Measurements from ENCODE around the gene RAB26. TPM values are rescaled to one million over a fixed set of nuclear protein-coding genes. Genes with fewer than 3 reads are reported as not detected.

RAB26 gene
- polyA plus RNA-seq, 5 donors: 1.0 to 1.8 (median 1.5) TPM

DNA sequence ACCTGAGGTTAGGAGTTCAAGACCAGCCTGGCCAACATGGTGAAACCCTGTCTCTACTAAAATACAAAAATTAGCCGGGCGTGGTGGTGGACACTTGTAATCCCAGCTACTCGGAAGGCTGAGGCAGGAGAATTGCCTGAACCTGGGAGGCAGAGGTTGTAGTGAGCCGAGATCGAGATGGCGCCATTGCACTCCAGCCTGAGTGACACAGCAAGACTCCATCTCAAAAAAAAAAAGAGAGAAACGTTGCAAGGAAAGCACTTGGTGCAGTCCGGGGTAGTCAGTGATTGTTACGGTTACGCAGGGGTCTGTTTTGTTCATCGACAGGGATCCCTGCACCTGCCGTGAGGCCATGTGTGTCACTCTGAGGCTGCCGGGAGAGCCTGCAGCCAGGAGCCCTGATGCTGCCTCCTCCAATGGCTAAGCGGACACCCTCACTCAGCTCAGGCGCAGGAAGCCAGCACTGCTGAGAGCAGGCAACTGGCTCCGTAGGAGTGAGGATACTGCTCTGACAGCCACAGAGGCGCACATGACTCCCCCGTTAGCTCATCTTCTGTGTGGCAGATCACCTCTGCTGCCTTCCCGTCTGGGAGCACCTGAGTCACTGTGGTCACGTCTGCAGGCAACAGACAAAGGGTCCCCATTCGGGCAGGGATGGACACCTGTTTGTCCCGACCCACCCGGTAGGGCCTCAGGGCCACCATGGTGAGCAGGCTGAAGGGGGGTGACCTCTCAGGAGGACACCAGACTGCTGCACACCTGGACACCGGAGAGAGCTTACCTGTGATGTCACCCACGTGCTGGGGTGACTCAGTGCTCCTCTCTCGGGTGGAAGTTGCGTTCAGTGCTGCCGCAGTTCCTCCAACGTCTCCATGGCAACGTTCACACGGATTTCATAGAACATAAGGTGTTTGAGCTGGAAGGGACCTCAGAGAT is 5.2 kb upstream of the RAB26 start:
- DNase-seq: no peak

DNA sequence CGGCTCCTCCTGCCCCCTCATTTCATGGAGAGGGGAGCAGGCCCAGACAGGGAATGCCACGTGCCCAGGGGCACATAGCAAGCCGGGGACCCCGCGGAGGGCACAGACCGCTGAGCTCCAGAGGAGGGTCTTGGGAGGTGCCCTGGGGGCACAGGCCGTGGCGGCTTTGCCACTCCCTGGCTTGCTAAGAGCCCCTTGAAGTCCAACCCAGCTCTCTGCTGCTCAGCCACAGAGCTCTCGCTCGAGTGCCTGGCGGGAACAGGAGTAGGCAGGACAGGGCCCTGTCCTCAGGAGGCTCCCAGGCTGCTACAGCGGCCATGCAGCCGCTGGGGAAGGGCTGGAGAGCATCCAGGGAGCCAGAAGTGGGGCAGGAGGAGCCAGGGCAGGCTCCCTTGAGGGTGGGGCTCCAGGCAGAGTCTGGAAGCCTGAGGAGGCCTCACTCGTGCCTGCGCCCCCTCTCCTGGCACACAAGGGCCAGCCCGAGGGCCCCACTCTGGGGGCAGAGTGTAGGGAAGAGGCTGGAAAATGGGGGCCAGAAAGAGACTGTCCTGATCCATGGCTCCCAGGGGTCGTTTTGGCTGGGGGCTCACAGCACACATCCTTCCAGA is 4.4 kb upstream of the RAB26 start:
- DNase-seq: no peak

DNA sequence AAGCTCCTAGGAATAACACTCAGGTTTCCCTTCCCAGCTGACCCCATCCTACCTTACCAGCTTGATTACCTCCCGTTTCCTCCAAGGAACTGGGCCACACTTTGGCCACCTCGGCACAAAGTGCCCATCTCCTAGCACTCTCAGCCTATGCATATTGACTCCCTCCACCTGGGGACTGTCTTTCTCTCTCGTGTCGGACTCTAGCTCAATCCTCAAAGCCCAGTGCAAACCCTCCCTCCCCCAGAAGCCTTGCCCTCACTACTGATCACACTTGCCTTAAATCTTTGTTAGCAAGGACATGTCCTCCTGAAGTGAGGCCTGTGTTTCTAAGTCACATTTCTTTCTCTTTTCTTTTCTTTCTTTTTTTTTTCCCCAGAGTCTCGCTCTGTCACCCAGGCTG is 2.6 kb upstream of the RAB26 start:
- no peak for DNase-seq

DNA sequence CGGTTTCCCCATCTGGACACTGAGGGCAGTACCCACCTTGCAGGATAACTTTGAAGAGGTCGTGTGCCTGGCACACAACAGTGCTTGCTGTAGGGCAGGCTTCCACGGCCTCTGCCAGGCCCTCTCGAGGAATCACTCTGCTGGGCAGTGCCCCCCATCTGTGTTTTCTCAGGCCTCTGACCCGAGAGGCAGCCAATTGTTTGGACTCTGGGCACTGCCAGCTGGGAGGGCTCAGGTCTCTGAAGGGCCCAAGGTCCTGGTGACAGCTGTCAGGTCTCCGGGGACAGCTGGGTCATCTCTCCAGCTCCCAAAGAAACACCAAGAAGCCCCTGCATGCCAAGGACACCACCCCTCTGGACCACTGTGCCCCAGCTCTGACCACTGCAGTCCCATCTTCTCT is 1.0 kb upstream of the RAB26 start:
- DNase-seq: no peak

DNA sequence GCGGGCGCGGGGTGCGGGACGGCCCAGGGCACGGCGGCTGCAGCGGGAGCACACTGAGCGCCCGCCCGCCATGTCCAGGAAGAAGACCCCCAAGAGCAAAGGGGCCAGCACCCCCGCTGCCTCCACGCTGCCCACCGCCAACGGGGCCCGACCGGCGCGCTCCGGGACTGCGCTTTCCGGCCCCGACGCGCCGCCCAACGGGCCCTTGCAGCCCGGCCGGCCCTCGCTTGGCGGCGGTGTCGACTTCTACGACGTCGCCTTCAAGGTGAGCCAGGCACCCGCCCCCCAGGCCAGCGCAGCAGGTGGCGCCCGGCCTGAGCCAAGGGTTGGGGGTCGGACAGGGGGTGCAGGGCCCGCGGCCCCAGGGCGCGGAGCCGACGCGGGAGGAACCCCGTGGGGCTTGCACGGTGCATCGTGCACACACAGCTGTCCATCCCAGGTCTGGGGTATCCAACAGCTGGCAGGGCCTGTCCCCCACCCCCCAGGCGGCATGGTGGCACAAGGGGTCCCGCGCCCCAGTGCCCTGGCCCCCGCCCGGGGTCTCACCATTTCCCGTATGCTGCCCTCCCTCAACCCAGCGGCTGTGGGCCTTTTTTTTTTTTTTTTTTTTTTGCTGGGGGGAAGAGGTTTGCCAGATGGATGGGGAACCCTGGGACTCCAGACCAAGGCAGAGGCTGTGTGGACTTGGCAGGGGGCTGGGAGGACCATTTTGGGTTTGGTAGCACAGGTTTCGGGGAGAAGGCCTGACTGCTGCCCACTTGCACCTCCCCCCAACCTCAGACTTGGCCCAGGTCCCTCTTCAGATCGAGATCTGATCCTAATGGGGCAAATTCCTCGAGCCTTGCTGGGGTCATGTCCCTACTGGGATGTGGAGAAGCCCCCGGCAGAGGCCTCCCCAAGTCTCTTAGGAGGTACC is 547 bp downstream of the RAB26 start:
- DNase-seq: no peak

DNA sequence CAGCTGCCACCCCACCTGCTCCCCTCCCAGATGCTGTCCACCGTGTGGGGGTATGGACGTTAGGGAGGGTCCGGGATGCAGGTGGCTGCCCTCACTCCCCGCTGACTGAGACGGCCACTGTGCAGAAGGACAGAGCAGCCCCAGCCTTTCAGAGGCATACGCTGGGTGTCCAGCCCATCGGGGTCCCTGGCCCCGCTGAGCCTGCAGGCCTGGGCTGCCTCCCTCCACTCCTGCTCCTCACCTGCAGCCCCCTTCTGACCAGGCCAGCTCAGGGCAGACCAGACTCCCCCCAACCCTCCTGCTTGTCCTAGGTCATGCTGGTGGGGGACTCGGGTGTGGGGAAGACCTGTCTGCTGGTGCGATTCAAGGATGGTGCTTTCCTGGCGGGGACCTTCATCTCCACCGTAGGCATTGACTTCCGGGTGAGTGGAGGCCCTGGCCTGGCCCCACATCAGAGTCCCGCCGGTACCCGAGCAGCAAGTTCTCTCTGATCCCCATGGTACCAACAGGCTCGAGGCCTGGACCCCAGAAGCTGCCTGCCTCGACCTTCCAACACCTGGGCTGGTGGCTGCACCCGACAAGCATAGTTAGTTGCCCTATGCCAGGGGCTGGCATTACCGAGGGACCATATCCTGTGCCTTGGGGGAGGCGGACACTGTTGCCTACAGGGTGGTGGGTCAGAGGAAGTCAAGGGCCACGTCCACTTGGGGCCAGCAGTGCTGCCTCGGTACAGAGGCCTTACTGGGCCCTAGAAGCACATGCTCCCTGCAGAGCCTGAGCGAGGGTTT is 1.4 kb downstream of the RAB26 start:
- no peak for DNase-seq

DNA sequence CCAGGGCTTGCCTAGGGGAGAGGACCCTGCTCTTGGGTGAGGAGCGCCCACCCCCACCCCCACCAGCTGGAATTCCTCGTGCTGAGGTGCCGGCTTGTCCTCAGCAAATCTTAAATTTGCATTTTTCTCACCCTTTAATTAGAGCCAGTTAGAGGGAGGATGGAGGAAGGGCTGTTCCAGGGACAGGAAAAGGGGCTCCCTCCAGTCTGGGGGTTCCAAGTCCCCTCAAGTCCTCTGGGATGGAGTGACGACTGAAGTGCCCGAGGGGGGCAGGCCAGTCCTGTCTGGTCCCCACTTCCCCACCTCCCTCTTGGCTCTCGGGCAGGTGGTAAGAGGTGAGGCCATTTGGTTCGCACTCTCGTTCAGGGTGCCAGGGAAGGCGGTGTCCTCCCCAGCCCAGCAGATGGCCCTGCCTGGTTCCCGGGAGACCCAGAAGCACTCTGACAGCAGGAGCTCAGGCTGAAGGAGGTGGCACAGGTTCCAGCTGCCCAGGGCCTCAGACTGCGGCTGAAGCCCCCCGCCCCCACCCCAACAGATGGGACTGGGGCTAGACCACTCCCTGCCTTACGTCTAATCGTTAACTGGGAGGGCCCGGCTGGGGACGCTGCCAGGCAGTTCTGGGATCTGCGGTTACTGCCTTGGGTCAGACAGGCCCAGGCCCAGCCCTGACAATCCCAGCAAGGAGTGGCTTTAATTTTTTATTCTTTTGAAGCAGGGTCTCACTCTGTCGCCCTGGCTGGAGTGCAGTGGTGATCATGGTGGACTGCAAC is 2.2 kb downstream of the RAB26 start:
- no peak for DNase-seq

DNA sequence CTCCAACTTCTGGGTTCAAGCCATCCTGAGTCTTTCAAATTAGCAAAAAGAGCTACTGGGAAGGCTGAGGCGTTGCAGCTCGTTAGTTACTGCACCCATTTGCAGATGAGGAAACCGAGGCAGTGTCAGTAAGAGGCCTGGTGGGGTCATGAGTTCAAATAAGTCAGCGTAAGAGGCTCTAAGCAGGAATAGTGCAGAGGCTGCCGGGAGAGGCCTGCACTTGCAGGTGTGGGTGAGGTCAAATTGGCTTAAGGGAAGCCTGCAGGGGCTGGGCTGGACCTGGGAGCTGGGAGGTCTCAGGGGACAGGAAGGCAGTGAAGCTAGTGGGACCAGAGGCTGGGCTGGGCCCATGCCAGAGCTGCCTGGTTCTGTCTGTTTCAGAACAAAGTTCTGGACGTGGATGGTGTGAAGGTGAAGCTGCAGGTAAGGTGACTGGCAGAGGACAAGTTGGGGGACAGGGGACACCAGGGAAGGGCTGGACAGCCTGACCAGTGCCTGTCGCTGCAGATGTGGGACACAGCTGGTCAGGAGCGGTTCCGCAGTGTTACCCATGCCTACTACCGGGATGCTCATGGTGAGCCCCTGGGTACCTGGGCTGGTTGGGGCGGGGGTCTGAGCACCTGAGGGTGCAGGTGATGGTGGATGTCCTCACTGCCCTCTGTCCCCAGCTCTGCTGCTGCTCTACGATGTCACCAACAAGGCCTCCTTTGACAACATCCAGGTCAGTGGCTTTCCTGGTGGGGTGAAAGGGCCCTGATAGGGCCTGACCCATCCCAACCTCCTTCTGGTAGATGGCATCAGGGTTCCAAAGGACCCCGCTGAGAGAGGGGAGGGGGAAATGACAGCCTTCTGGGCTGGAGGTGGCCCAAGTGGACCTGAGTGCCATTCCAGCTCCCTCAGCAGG is 3.0 kb downstream of the RAB26 start:
- DNase-seq: no peak

DNA sequence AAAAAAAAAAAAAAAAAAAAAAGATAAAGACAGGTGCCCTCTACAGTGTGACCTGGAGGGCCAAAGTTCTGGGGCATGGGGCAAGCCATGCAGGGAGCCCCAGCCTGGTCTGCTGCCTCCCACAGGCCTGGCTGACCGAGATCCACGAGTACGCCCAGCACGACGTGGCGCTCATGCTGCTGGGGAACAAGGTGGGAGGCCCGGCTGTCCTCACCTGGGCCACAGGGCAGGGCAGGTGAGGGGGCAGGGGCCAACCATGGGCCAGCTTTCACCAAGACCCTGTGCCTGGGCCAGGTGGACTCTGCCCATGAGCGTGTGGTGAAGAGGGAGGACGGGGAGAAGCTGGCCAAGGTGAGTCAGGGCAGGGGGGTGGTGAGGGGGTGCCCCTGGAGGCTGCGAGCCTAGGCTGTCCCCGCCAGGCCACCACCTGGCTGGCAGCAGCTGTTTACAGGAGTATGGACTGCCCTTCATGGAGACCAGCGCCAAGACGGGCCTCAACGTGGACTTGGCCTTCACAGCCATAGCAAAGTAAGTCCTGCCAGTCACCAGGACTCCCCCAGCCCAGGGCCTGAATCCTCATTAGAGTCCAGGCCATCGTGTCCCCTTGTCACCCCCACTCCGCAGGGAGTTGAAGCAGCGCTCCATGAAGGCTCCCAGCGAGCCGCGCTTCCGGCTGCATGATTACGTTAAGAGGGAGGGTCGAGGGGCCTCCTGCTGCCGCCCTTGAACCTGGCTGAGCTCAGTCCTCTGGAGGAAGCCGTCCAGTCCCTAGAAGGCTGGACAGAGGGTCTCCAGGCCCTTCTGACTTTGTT is 4.5 kb downstream of the RAB26 start:
- no peak for DNase-seq

DNA sequence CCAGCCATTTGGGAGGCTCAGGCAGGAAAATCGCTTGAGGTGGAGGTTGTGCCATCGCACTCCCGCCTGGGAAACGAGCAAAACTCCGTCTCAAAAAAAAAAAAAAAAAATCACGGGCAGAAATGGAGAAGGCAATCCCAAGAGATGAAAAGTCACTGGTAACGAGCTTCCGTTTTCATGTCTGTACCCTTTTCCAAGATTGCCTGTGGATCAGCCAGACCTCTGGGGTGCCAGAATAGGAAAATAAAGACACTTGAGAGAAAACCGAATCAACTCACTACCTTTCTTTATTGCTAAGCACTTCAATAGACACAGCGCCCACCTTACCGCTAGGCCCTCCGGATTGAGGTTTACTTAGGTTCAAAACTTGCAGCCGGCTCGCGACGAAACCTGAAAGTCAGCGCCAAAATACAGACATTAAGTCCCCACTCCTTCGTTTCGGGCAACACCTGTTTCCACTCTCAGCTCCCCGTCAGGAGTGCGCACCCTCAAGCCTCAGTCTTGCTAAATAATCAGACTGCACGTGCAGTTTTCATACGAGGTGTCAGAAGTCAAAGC is 6.2 kb downstream of the RAB26 start:
- DNase-seq: no peak

DNA sequence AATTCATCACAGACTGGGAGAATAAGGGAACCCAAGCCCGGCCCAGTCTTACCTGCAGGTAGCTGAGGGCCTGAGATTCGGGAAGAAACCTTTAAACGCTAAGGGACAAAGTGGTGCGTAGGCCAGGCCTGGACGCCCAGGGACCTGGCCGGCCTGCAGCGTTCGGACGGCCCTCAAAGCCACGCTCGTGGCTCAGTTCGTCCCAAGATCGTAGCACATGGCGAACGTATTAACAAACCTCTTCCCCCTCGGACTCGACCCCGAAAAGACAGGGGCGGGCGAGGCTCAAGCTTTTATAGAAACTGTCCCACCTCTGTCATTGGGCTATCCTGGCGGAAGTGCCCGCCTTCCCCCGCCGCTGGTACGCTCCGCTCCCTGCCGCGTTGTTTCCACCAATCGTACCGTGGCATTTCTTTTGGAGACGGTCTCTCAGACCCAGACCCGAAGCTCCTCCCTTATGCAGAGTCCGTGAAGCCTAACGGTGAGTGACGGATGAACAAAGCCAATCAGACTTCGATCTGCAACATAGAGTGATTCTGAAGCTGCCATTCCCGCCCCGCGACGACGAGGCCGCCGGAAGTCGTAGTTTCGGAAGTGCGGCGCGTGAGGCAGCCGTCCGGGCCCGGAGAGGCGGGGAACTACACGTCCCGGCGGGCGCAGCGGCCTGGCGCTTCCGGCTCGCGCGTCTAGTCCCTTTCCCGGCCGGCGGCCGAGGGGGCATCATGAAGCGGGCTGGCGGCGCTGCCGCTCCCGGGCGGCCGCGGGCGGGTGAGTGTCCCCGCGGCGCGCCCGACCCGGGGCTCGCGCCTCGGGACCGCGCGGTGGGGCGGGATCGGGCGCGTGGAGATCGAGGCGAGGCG is 6.9 kb downstream of the RAB26 start, which contains the start of gene TRAF7:
TSS of gene TRAF7 (plus strand) at position 692 of the 860 bp plus-strand sequence. CDS start 8,139 bp downstream, outside the sequence.
- peak; percentile 100 for DNase-seq

DNA sequence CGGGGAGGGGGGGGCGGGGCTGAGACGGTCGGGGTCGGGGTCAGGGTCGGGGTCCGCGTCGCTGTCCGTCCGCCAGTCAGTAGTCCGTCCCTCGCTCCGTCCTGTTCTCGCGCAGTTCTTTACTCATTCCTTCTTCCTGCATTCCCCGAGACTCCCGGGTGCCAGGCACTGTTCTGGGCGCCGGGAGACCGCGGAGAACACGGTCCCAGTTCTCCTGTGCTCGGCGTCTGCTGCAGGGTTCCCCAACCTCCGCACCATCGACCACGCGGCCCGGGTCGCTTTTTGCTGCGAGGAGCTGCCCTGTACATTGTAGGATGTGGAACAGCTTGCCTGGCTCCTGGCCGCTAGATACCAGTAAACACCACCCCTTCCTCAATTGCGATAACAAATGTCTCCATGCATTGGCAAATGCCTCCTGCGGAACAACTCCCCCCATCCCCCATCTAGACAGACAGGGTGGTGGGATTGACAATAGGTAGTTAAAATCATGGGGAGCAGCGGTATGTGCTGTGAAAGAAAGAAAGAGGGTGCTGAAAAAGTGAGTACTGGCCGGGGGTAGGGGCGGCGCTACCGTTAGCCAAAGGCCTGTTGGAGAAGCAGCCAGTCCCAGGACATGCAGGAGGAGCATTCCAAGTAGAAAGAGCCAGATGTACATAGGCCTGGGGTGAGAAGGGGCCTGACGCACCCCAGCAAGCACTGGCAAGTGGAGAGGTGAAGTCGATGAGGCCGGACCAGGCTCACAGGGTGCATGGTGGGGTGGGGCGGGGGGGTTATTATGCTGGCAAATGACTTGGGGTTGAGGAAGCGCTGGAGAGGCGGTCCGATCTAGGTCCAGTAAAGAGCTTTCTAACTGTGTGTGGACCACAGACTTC is 7.8 kb downstream of the RAB26 start:
- peak in 1 of 2 donors; percentile 55 for DNase-seq

DNA sequence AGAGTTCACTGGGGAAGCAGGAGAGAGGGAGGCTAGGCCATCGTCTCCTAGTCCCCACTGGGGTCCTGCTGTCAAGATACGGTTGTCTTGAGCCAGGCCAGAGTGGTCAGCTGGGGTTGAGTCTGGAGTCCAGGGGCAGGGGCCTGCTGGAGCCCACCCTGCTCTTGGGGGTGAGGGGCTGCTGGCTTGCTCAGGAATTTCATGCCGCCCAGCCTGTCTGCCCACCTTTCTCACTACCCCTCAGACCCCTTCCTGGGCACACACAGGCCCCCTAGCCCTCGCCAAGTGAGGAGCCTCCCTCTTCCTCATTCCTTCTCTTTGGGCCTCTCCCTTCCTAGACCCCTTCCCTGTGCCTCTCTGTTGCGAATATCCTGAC is 8.4 kb downstream of the RAB26 start:
- no peak for DNase-seq

DNA sequence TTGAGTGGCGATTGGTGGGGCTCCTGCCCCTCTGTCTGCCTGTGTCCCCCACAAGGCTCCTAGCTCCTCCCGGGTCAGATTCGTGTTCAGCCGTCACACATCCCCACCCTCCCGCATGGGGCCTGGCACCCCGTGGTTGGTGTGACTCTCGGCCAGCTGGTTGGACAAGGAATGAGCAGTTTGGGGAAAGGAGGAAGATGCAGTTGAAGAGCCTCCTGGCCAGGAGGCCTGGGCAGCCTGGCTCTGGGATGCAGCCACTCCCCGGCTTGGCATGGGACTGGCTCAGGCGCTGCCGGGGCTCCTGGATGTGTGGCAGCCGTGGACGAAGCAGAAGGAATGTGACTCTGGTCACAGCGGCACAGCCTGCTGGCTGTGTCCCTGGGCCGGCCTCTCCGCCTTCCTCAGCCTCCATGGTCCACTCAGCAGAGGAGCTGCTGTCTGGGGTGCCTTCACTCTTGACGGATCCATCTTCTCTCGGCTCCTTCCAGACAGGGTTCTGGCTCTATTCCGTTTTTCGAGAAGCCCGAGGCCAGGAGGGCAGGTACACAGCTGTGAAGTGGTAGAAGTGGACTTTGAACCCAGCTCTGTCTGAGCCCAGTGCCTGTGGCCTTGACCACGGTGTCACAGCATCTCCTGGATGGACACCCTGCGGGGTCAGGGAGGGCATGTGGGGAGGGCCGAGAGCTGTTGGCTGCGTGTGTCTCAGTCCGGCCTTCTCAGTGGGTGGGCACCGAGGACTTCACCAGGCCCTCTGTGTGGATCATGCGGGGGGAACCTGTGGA is 9.2 kb downstream of the RAB26 start:
- no peak for DNase-seq

DNA sequence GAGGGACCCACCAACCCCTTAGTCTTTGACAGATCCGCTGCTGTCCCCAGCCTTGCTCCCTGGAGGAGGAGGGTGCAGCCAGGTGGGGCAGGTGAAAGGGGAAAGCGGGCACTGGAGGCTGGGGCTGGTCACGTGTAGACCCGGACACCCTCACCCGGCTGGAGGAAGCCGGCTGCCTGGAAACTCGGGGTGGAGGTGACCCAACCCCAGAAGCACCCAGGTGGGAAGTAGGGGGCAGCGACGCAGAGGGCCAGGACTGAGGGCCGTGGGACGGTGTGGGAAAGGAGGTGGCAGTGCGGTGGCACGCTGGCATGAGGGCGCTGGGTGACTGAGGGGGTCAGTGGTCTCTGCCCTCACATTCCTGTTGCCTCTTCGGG is 9.8 kb downstream of the RAB26 start:
- DNase-seq: no peak
